ENCODE data around the gene ETFA.

ETFA gene

DNA sequence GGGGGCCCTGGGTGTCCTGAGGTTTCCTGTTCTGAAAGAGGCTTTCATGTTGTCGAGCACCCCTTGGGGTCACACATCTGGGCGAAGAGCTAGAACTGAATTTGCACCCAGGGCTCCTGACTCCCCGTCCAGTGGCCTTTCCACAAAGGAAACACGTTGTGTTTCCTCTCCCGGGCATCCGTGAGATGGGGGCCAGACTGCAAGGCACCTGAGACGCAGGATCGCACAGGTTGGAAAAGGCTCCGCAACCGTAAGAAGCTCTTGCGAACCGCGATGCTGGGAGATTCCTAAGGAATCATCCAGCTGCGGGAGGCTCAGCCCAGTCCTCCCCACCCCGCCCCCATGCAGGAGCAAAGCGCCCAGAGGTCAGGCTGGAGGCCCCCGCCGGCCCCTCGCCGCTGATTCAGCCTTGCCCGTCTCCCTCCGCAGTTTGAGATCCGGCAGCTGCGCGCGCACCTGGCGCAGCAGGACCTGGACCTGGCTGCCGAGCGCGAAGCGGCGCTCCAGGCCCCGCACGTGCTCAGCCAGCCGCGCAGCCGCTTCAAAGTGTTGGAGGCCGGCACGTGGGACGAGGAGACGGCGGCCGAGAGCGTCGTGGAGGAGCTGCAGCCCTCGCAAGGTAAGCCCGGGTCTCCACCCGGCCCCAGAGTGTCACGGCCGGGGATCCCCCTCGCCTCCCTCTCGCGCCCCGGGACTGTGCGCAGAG, 119.6 kb downstream of the ETFA start:
- DNase-seq, result no peak

- peak; percentile 50 to 58 for DNase-seq
Measured at GRCh38 chr15:76190751-76191538, 120.3 kb downstream of the ETFA start.

- no peak for DNase-seq
Measured at GRCh38 chr15:76190070-76190564, 121.2 kb downstream of the ETFA start.

GRCh38 chr15:76189106-76189505, 122.2 kb downstream of the ETFA start:
- no peak for DNase-seq

DNA sequence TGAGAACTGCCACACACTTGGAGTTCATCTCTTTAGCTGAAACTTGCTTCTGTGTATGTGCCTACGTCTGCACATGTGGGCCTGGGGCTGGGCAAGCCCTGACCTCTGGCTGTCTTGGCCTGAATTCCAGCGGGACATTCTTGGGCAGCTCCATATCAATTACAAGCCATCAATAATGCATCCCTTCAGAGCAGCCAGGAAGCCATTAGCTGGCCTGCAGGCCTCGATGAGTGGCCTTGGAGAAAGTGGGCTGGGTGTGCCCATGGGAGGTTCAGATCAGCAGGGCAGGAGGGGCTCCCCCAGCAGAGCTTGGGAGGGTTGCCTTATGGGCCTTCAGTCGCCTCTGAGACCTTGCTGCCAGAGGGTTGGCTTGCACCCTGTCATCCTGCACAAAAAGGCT, 124.1 kb downstream of the ETFA start:
- DNase-seq, result no peak

GRCh38 chr15:76185716-76186115, 125.6 kb downstream of the ETFA start:
- no peak for DNase-seq

DNA sequence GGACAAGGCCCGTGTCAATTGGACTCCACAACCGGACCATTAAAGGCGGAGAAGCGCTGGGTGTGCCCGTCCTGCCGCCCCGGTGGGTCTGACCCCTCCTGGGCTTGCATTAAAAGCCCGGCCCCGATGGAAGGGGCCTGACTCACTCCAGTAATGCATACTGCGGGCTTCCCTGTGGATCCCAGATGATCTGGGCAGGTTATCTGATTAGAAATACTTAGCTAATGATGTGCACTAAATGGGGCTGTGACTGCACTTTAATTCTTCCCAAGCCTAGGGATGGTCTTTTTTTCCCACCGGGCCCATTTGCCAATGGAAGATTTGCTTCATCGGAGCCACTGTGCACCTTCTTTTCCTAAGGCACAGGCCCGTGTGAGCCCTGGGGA, 126.6 kb downstream of the ETFA start:
- DNase-seq, result no peak

DNA sequence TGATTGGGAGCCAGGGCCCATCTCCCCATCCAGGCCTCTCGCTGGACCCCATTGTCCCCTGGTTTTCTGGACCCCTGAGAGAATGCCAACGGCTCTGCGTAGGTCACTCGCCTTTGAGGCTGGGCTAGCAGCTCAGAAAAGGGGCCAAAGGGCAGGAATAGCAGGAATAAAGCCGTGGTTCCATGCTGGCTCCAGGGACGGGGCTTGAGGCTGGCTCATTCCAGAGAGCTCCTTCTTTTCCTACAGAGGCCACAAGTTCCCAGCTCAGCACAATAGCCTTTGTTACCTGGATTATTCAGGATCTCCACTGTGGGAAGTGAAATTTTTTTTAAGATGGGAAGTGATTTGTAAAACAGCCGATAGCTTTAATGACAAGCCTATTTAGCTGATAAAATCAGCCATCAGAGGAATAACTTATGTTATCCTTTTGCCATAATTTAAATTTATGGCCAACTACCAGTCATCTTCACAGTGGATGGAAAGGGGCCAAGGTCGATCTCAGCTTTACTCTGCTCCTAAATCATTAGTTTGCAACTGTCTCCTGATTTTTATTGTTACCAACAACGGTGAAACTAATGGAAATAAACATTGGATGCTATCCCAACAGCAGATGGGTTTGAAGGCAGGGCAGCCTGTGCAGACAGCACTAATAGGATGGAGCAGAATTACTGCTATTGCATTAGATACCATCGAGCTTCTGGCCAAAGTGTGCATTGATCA, 127.2 kb downstream of the ETFA start:
- no peak for DNase-seq

DNA sequence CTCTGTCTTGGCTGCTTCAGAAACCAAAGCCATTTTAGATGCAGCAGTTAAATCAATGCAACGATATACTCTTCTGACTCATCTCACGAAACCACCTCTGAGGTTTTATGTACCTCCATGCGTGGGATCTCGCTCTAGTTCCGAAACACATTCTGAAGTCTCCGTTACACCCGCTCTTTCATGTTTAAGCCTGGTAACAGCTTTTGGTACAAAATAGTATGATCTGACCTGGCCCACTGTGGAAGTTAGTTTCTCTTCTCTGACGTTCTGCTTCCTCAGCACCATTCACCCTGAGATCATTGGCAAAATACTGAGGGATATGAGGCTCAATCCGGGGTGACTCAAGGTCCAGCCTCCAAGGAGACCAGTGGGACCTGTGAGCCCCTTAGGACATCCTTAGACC, 129.6 kb downstream of the ETFA start:
- no peak for DNase-seq

DNA sequence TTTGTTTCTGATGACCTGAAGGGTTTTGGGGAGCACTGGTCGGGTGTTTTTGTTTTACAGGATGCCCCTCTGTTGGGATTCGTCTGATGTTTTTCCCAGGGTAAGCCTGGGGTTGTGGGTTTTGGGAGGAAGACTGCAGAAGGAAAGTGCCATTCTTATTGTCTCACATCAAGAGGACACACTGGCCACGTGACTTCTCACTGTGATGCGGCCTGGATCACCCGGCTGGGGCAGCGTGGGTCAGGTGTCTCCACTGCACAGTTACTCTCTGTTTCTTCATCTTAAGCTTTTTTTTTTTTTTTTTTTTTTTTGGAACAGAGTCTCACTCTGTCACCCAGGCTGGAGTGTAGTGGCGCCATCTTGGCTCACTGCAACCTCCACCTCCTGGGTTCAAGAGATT, 130.9 kb downstream of the ETFA start:
- no peak for DNase-seq

DNA sequence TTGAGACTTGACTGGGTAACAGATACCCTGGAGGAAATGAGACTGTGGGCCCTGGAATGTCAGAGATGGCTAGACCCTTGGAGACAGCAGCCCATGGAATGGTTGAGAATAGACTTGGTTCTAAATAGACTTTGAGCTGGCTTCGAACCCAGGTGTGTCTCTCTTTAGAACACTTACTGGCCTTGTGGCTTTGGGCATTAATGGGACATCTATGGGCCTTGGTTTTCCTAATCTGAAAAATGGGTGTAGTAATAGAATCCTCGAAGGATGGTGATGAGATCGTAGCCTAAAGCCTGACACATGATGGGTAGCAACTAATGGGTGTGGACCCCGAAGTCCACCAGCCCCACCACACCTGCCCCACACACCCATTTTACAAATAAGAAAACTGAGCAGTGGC, 132.2 kb downstream of the ETFA start:
- DNase-seq, result no peak

DNA sequence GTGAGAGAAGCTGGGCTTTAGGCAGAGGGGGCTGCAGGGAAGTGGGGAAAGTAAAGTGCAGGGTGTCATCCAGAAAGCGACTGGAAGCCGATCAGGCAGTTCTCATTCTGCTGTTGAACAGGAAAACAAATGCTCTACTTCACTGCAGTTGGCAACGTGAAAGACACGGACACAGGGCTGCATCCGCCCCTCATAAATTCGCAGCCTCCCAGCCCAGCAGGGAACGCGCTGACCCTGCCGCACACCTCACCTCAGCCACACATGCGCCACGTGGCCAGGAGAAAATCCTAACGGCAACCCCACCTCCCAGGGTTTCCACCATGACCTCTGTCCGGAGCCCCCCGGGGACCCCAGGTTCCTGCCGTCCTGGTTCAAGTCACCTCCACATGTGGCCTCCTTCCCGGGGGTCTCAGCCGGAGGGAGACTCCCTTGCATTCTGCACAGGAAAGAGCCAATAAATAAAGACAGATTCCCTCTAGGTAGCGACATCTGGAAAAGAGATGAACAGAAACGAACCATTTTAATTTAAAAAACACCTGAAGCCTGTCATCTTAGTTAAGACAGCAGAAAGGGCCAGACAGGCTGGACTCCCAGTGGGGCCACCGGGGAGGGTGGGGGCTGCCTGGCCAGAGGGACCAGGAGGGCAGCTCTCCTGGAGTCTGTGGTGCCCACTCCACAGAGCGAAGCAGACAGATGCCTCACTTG, 132.8 kb downstream of the ETFA start:
- DNase-seq, result no peak

GRCh38 chr15:76177491-76178040, 133.7 kb downstream of the ETFA start:
- DNase-seq, result no peak

DNA sequence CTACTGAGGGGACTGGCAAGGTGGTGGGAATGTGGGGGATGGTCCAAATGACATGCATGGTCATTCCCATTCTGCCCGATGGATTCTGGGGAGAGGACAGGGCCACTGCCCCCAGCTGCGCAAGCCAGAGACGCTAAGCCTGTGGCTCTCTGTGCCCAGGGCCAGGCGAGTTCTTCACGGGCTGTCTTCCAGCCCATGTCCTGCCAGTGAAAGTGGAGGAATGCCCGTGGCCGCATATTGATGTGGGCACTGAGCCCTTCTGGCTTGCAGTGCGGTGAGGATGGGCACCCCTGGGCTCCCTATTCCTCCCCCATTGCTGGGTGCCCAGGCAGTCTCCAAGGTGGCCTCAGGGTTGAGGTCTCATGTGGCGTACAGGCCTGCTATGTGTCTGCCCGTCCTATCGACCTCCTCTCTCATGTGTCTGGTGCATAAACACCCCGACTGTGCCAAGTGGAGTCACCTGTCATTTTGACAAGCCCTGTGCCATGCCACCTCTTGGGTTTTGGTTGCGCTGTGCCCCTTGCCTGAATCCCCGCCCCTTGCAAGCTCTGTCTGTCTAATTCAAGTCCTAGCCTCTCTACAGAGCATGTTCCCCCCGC, 134.7 kb downstream of the ETFA start:
- DNase-seq, result no peak

- no peak for DNase-seq
Measured at GRCh38 chr15:76176059-76176458, 135.2 kb downstream of the ETFA start.

DNA sequence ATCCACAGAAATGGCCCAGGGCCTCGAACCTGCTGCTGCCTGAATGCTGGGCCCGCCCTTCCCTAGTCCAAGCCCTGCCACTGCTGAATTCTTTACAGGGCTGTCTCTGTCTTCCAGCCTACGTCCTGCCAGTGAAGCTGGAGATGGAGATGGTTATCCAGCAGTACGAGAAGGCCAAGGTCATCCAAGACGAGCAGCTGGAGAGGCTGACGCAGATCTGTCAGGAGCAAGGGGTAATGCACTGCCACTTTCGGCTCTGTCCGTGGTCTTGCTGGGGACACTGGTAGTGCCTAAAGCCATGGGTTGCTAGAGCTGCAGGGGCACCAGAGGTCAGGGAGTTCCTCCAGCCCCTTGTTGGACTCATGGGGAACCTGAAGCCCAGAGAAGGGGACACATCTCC, 135.8 kb downstream of the ETFA start:
- DNase-seq, result no peak

GRCh38 chr15:76174654-76175053, 136.6 kb downstream of the ETFA start:
- DNase-seq, result no peak

DNA sequence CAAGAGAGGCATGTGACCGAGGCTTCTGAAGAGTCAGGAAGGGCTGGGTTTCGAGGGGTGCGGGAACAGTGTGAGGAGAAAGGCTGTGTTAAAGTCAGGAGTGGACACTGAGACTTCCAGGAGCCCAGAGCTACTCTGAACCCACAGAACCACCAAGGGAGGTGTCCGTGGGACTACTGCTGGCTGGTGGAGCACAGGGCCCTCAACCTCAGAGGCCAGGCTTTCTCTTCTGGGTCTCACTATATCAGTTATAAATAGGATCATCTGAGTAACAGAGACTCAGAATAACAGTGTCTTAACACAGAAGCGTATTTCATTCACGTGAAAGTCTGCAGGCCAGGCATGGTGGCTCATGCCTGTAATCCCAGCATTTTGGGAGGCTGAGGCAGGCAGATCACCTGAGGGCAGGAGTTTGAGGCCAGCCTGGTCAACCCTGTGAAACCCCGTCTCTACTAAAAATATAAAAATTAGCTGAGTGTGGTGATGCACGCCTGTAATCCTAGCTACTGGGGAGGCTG, 137.9 kb downstream of the ETFA start:
- DNase-seq, result no peak

DNA sequence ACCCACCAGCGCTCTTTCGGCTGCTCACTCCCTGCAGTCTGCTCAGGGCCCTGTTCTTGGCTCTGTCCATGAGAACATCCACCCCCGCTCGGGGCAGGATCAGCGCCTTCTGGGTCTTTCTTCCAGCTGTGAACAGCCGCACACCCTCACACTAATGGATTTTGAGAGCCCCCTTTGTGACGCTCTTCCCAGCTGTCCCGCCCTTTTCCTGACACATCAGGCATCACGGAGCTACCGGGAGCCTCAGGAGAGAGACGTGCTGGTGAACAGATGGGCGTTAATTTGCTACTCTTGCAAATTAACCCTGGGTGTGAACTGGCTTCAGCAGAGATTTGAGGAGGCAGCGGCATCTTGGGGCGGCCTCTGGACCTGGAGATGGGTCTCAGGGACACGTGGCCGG, 138.5 kb downstream of the ETFA start:
- DNase-seq, result no peak

DNA sequence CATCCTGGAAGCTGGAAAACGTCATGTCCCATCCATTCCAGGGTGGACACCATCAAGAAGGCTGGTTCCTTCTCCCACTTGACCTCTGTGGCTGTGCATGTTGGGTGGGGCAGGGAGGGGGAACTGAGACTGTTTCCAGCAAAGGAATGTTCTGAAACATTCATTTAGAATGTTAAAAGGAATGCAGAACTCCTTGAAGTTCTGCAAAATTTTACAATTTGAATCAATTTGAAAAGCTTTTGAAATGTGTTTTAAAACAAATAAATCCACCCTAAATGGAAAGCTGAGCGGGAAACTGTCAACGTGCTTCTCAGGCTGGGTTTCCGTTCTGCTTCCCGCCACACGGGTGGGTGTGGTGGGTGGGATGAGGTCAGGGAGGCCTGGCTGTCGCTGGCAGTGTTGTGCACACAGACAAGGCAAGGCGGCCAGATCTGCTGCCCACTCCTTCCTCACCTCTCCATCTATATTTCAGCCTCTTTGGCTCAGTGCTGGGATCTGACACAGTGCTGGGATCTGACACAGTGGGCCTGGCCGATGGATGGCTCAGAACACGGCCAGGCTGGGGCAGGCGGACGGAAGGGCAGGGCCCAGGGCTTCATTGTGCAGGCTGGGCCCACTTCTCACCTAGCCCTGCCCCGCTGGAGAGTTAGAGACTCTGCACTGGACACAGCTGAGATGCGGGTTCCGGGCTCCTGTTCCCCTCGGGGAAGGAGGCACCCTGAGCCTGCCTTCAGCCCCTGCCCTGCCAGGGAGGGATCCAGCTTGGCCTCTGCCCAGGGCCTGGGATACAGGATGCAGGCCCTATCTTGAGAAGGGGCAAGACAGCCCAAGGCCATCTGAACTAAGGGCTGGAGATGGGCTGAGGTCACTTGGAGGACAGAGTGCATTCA, 141.1 kb downstream of the ETFA start:
- no peak for DNase-seq

- peak in 1 of 2 donors; percentile 18 for DNase-seq
Measured at GRCh38 chr15:76169018-76169417, 142.3 kb downstream of the ETFA start.
